ENCODE measurements around the gene ZHX3.

Gene ZHX3

GRCh38 chr20:41131594-41132387, 185.7 kb downstream of the ZHX3 start:
- no peak overlapping the region for H3K9ac ChIP-seq
- H3K36me3 ChIP-seq (ENCODE audit: control insufficient read depth, insufficient read depth, low read length), result no peaks in the 10 kb centered on the region
- H3K79me2 ChIP-seq, result no peaks in the 10 kb centered on the region
- H3K4me2 ChIP-seq (ENCODE audit: low read length), result no peak overlapping the region
- no peaks in the 10 kb centered on the region for H3K9me3 ChIP-seq (ENCODE audit: control insufficient read depth, low read length)
- H3K27me3 ChIP-seq (ENCODE audit: control insufficient read depth, insufficient read depth, low read length), result no peaks in the 10 kb centered on the region
- TF ChIP-seq, protein P1, sequence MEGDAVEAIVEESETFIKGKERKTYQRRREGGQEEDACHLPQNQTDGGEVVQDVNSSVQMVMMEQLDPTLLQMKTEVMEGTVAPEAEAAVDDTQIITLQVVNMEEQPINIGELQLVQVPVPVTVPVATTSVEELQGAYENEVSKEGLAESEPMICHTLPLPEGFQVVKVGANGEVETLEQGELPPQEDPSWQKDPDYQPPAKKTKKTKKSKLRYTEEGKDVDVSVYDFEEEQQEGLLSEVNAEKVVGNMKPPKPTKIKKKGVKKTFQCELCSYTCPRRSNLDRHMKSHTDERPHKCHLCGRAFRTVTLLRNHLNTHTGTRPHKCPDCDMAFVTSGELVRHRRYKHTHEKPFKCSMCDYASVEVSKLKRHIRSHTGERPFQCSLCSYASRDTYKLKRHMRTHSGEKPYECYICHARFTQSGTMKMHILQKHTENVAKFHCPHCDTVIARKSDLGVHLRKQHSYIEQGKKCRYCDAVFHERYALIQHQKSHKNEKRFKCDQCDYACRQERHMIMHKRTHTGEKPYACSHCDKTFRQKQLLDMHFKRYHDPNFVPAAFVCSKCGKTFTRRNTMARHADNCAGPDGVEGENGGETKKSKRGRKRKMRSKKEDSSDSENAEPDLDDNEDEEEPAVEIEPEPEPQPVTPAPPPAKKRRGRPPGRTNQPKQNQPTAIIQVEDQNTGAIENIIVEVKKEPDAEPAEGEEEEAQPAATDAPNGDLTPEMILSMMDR (IDR thresholded peaks at IDR 0.05), result no peak
- no peak overlapping the region for H2AFZ ChIP-seq
- no peak overlapping the region for H3K4me3 ChIP-seq (ENCODE audit: low read depth, low read length)
- no peaks in the 10 kb centered on the region for H3K4me1 ChIP-seq
- H3K27ac ChIP-seq, result no peak overlapping the region
